Neural cell (in vitro differentiated cells): Measurements from ENCODE around the gene OR1F1. TPM values are rescaled to one million over a fixed set of nuclear protein-coding genes. Genes with fewer than 3 reads are reported as not detected.

Experiments
- H2AFZ ChIP-seq: fragments of 200-600, 300-800 bp; sonication (generic), shearing (Covaris generic); 2 replicates; pipeline ENCODE4 v1.6.0; 2014; ENCODE audit warnings: low read depth, mild to moderate bottlenecking, antibody characterized with exemption, low read length, moderate library complexity
- H3F3A ChIP-seq: fragments of 200-600 bp; shearing (Covaris generic); 2 replicates; pipeline ENCODE4 v1.6.1; 2016; ENCODE audit warnings: mild to moderate bottlenecking, moderate library complexity, mixed read lengths, antibody characterized with exemption, low read length; ENCODE audit not compliant: insufficient read depth, poor library complexity, severe bottlenecking
- H3K27ac ChIP-seq: fragments of 200-600, 300-800 bp; sonication (generic), shearing (Covaris generic); 2 replicates; pipeline ENCODE4 v1.5.1; 2014; ENCODE audit warnings: mild to moderate bottlenecking, low read length, moderate library complexity
- H3K27me3 ChIP-seq: fragments of 300-800, 200-600 bp; sonication (generic), shearing (Covaris generic); 2 replicates; pipeline ENCODE4 v1.6.0; 2014; ENCODE audit warnings: mild to moderate bottlenecking, low read depth, low read length, moderate library complexity; ENCODE audit not compliant: insufficient read depth
- H3K36me3 ChIP-seq: fragments of 300-800, 200-600 bp; sonication (generic), shearing (Covaris generic); 2 replicates; pipeline ENCODE4 v1.5.1; 2014; ENCODE audit warnings: mild to moderate bottlenecking, antibody characterized with exemption, low read length, moderate library complexity; ENCODE audit not compliant: insufficient read depth
- H3K4me2 ChIP-seq: fragments of 300-800, 200-600 bp; sonication (generic), shearing (Covaris generic); 2 replicates; pipeline ENCODE4 v1.6.0; 2014; ENCODE audit warnings: mild to moderate bottlenecking, low read length
- H3K4me3 ChIP-seq: fragments of 300-800, 200-600 bp; sonication (generic), shearing (Covaris generic); 2 replicates; pipeline ENCODE4 v1.5.1; 2014; ENCODE audit warnings: mild to moderate bottlenecking, low read length, moderate library complexity
- H3K79me2 ChIP-seq: fragments of 200-600 bp; shearing (Covaris generic); replicated peaks from 2 replicates; pipeline ENCODE4 v1.6.0; 2014; ENCODE audit warnings: mild to moderate bottlenecking, low read length, moderate library complexity; ENCODE audit not compliant: insufficient read depth
- H3K9ac ChIP-seq: fragments of 300-800, 200-600 bp; sonication (generic), shearing (Covaris generic); 2 replicates; pipeline ENCODE4 v1.6.1; 2016; ENCODE audit warnings: mild to moderate bottlenecking, low read length, mixed read lengths
- H3K9me2 ChIP-seq: fragments of 200-600 bp; shearing (Covaris generic); 2 replicates; pipeline ENCODE4 v1.6.1; 2016; ENCODE audit warnings: mild to moderate bottlenecking, low read length, mixed read lengths; ENCODE audit not compliant: insufficient read depth
- H3K9me3 ChIP-seq: fragments of 200-600, 300-800 bp; sonication (generic), shearing (Covaris generic); 2 replicates; pipeline ENCODE4 v1.6.1; 2016; ENCODE audit warnings: mild to moderate bottlenecking, mixed run types, low read length, moderate library complexity, mixed read lengths
- H4K20me1 ChIP-seq: fragments of 200-600 bp; shearing (Covaris generic); 2 replicates; pipeline ENCODE4 v1.6.1; 2016; ENCODE audit warnings: mild to moderate bottlenecking, mixed run types; ENCODE audit not compliant: insufficient read depth
- EP300 ChIP-seq: fragments of 450-650 bp; conservative IDR thresholded peaks from 2 replicates; pipeline ENCODE4 v1.6.1; 2014; ENCODE audit warnings: antibody characterized with exemption, mild to moderate bottlenecking, moderate library complexity; ENCODE audit not compliant: poor library complexity, severe bottlenecking
- EZH2 ChIP-seq: fragments of 200-600, 300-800 bp; shearing (Covaris generic), sonication (generic); IDR thresholded peaks from 2 replicates; pipeline ENCODE4 v1.6.1; 2014; ENCODE audit warnings: antibody characterized with exemption, low read length, borderline replicate concordance, mild to moderate bottlenecking; ENCODE audit not compliant: insufficient read depth, poor library complexity, severe bottlenecking
- POLR2AphosphoS5 ChIP-seq: IDR thresholded peaks from 2 replicates; pipeline ENCODE4 v1.6.1; 2012
- RAD21 ChIP-seq: fragments of 450-650 bp; conservative IDR thresholded peaks from 2 replicates; pipeline ENCODE4 v1.6.1; 2014; ENCODE audit warnings: antibody characterized with exemption, mild to moderate bottlenecking, moderate library complexity
- SMC3 ChIP-seq: fragments of 450-650 bp; conservative IDR thresholded peaks from 2 replicates; pipeline ENCODE4 v1.6.1; 2014; ENCODE audit warnings: antibody characterized with exemption, mild to moderate bottlenecking, moderate library complexity; ENCODE audit not compliant: poor library complexity
- TAF1 ChIP-seq: IDR thresholded peaks from 2 replicates; pipeline ENCODE4 v1.6.1; 2012; ENCODE audit warnings: low read depth
- polyA plus RNA-seq: library from polyadenylated mRNA; depleted of rRNA; stranded (reverse); fragments of >200 nt; gene quantifications from 2 replicates; pipeline ENCODE4 v1.2.3, GENCODE V29; 2014
- TF ChIP-seq, protein P1 (sequence below): fragments of 450-650 bp; IDR thresholded peaks from 2 replicates; pipeline ENCODE4 v1.5.1; 2014; ENCODE audit warnings: antibody characterized with exemption, mild to moderate bottlenecking, moderate library complexity; ENCODE audit not compliant: poor library complexity, severe bottlenecking
- TF ChIP-seq, protein P2 (sequence below): IDR thresholded peaks from 2 replicates; pipeline ENCODE4 v1.6.1; 2012; ENCODE audit warnings: borderline replicate concordance

The OR1F1 gene
- polyA plus RNA-seq, 1 donor from 2014 or later = 2.5 TPM

- no peak overlapping the region for H3K9ac ChIP-seq
- H3K9me2 ChIP-seq = no peaks in the 10 kb centered on the region
- H2AFZ ChIP-seq = no peak overlapping the region
- H3K4me3 ChIP-seq = peak overlapping the region; percentile 66
- TF ChIP-seq, protein P1, sequence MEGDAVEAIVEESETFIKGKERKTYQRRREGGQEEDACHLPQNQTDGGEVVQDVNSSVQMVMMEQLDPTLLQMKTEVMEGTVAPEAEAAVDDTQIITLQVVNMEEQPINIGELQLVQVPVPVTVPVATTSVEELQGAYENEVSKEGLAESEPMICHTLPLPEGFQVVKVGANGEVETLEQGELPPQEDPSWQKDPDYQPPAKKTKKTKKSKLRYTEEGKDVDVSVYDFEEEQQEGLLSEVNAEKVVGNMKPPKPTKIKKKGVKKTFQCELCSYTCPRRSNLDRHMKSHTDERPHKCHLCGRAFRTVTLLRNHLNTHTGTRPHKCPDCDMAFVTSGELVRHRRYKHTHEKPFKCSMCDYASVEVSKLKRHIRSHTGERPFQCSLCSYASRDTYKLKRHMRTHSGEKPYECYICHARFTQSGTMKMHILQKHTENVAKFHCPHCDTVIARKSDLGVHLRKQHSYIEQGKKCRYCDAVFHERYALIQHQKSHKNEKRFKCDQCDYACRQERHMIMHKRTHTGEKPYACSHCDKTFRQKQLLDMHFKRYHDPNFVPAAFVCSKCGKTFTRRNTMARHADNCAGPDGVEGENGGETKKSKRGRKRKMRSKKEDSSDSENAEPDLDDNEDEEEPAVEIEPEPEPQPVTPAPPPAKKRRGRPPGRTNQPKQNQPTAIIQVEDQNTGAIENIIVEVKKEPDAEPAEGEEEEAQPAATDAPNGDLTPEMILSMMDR = peak; percentile 25
- TF ChIP-seq RAD21 (peak; percentile 10), TAF1 (no peak), SMC3 (no peak), POLR2AphosphoS5 (no peak), EZH2 (no peak), EP300 (no peak)
- TF ChIP-seq, protein P2, sequence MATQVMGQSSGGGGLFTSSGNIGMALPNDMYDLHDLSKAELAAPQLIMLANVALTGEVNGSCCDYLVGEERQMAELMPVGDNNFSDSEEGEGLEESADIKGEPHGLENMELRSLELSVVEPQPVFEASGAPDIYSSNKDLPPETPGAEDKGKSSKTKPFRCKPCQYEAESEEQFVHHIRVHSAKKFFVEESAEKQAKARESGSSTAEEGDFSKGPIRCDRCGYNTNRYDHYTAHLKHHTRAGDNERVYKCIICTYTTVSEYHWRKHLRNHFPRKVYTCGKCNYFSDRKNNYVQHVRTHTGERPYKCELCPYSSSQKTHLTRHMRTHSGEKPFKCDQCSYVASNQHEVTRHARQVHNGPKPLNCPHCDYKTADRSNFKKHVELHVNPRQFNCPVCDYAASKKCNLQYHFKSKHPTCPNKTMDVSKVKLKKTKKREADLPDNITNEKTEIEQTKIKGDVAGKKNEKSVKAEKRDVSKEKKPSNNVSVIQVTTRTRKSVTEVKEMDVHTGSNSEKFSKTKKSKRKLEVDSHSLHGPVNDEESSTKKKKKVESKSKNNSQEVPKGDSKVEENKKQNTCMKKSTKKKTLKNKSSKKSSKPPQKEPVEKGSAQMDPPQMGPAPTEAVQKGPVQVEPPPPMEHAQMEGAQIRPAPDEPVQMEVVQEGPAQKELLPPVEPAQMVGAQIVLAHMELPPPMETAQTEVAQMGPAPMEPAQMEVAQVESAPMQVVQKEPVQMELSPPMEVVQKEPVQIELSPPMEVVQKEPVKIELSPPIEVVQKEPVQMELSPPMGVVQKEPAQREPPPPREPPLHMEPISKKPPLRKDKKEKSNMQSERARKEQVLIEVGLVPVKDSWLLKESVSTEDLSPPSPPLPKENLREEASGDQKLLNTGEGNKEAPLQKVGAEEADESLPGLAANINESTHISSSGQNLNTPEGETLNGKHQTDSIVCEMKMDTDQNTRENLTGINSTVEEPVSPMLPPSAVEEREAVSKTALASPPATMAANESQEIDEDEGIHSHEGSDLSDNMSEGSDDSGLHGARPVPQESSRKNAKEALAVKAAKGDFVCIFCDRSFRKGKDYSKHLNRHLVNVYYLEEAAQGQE = no peak
- H3K9me3 ChIP-seq = no peaks in the 10 kb centered on the region
- H3K4me2 ChIP-seq = peak overlapping the region; percentile 44
- no peaks in the 10 kb centered on the region for H4K20me1 ChIP-seq
- H3K27me3 ChIP-seq = peaks cover 93% of the 10 kb centered on the region
- H3K79me2 ChIP-seq = no peaks in the 10 kb centered on the region
- H3K36me3 ChIP-seq = no peaks in the 10 kb centered on the region
- no peaks in the 10 kb centered on the region for H3F3A ChIP-seq
- H3K27ac ChIP-seq = no peak overlapping the region
Measured at GRCh38 chr16:3182608-3183444, 5.2 kb upstream of the OR1F1 start.

DNA sequence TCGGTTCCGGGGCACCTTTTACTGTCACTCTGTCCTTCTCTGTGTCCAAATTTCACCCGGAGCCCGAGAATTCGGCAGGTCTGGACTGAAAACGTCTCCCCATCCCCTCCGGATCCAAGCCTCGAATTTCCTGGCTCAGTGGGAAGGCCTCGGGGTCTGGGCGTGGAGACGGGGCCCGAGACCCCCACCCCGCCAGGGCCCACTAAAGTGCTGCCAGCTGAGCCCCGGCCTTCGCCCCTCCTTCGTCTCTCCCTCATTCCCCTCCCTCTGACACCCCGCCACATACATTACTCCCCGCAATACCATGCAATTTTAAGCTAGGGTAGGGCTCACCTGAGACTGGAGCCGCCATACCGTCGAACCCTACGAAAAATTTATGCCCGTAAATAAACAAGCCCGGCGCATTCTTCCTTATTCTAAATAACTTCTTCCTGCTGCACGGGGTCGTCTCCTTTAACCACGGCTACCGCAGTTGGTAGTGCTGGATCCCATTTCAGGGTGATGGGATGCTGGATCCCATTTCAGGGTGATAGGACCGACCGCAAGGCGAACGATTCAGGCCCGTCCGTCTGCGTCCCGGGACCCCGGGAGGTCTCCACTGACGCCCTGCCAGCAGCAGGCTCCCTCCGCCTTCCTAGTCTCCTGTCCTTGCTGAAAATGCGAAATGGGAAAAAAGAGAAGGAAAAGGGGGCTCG lies 4.4 kb upstream of the OR1F1 start:
- H3K79me2 ChIP-seq = no peaks in the 10 kb centered on the region
- no peaks in the 10 kb centered on the region for H3K9me2 ChIP-seq
- H2AFZ ChIP-seq = no peak overlapping the region
- no peak overlapping the region for H3K9ac ChIP-seq
- H3K27me3 ChIP-seq = peaks cover 95% of the 10 kb centered on the region
- TF ChIP-seq, protein P1 = no peak
- TF ChIP-seq EP300 (no peak), RAD21 (peak; percentile 4), TAF1 (no peak), EZH2 (no peak)
- TF ChIP-seq, protein P2 = no peak
- H3K36me3 ChIP-seq = no peaks in the 10 kb centered on the region
- no peaks in the 10 kb centered on the region for H4K20me1 ChIP-seq
- peak overlapping the region; percentile 66 for H3K4me3 ChIP-seq
- no peaks in the 10 kb centered on the region for H3K9me3 ChIP-seq
- H3K4me2 ChIP-seq = peak overlapping the region; percentile 44
- H3K27ac ChIP-seq = no peak overlapping the region
- H3F3A ChIP-seq = no peaks in the 10 kb centered on the region
